Effector memory CD4-positive, alpha-beta T cell (primary cell): ENCODE data around the gene ZBTB44.
"Not testable (repeated sequence)": the region's sequence is repeated elsewhere in the genome, so short reads cannot be mapped to it uniquely, and the experiment has no call there.

Experiments
- DNase-seq, 3 donors: peaks; one replicate each; pipeline ENCODE4 v3.0.0-alpha.2; 2020
- H3K27ac ChIP-seq: 2 replicates; pipeline ENCODE4 v1.7.0; 2013; ENCODE audit warnings: mild to moderate bottlenecking, low read length, moderate library complexity; ENCODE audit not compliant: insufficient read depth, poor library complexity, severe bottlenecking
- H3K27me3 ChIP-seq: replicated peaks from 2 replicates; pipeline ENCODE4 v1.7.0; 2013; ENCODE audit warnings: mild to moderate bottlenecking, low read length; ENCODE audit not compliant: insufficient read depth, control insufficient read depth, poor library complexity, severe bottlenecking
- H3K36me3 ChIP-seq: 2 replicates; pipeline ENCODE4 v1.7.0; 2013; ENCODE audit warnings: mild to moderate bottlenecking, low read length, moderate library complexity; ENCODE audit not compliant: control insufficient read depth, insufficient read depth
- H3K4me1 ChIP-seq: 2 replicates; pipeline ENCODE4 v1.7.0; 2013; ENCODE audit warnings: low read length, mild to moderate bottlenecking; ENCODE audit not compliant: control insufficient read depth, insufficient read depth, poor library complexity, severe bottlenecking
- H3K4me3 ChIP-seq: 2 replicates; pipeline ENCODE4 v1.7.0; 2013; ENCODE audit warnings: low read length, low read depth, mild to moderate bottlenecking; ENCODE audit not compliant: insufficient read depth, poor library complexity, severe bottlenecking
- H3K9me3 ChIP-seq: 2 replicates; pipeline ENCODE4 v1.7.0; 2013; ENCODE audit warnings: mild to moderate bottlenecking, low read length, moderate library complexity; ENCODE audit not compliant: control insufficient read depth

The ZBTB44 gene

DNA sequence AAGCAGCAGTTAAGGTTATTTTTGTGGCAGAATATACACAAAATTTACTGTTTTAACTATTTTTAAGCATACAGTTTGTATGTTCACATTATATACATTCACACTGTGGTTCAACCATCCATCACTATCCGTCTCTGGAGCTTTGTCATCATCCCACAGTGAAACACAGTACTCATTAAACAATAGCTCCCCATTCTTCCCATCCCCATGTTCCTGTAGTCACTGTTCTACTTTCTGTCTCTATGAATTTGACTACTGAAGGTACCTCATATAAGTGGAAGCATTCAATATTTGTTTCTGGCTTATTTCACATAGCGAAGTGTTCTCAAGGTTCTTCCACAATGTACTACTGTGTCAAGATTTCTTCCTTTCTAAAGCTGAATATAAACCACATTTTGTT is 32.6 kb downstream of the ZBTB44 start:
- DNase-seq = no peak
- H3K27ac ChIP-seq = no peak overlapping the region
- no peaks in the 10 kb centered on the region for H3K36me3 ChIP-seq
- H3K4me3 ChIP-seq = no peak overlapping the region
- H3K4me1 ChIP-seq = no peaks in the 10 kb centered on the region
- H3K9me3 ChIP-seq = no peaks in the 10 kb centered on the region
- H3K27me3 ChIP-seq = no peaks in the 10 kb centered on the region

DNA sequence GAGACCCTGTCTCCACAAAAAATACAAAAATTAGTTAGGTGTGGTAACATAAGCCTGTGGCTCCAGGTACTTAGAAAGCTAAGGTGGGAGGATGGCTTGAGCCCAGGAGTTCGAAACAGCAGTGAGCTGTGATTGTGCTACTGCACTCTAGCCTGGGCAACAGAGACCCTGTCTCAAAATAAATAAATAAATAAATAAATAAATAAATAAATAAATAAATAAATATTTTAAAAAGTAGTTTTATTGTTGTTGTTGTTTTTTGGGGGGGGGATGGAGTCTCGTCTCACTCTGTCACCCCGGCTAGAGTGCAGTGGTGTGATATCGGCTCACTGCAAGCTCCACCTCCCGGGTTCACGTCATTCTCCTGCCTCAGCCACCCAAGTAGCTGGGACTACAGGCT is 33.4 kb downstream of the ZBTB44 start:
- not testable (repeated sequence) for H3K36me3 ChIP-seq, H3K27me3 ChIP-seq, H3K27ac ChIP-seq, H3K9me3 ChIP-seq, H3K4me3 ChIP-seq, H3K4me1 ChIP-seq, DNase-seq

DNA sequence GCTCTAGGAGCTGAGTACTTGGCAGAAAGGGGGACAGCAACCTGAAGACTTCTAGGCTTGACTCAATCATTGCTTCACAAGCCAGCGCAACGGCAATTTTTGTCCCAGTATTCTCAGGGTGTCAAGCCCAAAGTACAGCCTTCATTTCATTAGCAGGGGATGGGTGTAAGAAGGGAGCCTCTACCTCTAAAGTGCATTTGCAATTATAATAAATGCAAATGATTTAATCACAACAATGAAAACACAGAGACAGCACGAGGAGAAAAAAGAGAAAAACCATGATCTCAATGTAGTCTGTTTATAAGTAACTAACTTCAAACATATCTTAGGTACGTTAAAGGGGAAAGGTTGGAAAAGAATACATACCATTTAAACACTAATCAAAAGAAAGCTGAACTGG is 34.7 kb downstream of the ZBTB44 start:
- Histone ChIP-seq H3K4me1 (no peaks in the 10 kb centered on the region), H3K9me3 (no peaks in the 10 kb centered on the region), H3K36me3 (no peaks in the 10 kb centered on the region), H3K27me3 (no peaks in the 10 kb centered on the region), H3K4me3 (no peak overlapping the region), H3K27ac (no peak overlapping the region)
- DNase-seq = no peak

DNA sequence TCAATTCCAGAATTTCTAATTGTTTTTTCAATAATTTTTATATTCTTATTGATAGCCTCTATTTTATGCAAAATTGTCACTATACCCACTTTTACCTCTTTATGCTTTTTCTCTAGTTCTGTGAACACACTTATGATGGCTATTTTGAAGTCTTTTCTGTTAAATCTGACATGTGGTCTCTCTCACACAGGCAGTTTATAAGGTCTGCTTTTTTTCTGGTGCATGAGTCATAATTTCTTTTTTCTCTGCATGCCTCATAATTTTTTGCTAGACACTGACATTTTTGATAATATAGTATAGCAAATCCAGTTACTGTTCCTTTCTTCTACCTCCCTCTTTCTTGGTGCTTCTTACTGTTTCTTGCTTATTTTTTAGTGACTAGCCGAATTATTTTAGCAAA is 36.0 kb downstream of the ZBTB44 start:
- H3K36me3 ChIP-seq = no peaks in the 10 kb centered on the region
- no peak overlapping the region for H3K4me3 ChIP-seq
- H3K27me3 ChIP-seq = no peaks in the 10 kb centered on the region
- H3K27ac ChIP-seq = no peak overlapping the region
- H3K4me1 ChIP-seq = no peaks in the 10 kb centered on the region
- H3K9me3 ChIP-seq = no peaks in the 10 kb centered on the region
- no peak for DNase-seq

DNA sequence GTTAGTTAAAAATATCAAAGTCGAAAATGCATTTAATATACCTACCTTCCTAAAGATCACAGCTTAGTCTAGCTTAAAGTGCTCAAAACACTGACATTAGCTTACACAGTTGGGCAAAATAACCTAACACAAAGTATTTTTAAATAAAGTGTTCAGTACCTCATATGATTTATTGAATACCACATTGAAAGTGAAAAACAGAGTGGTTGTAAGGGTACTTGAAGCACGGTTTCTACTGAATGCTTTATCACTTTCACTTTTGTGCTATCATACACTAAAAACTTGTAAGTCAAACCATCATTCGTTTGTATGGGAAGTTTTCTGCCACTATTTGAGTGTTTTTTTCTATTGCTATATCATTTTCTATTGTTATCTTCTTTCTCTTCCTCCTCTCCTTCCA is 36.6 kb downstream of the ZBTB44 start:
- Histone ChIP-seq H3K36me3 (no peaks in the 10 kb centered on the region), H3K27ac (no peak overlapping the region), H3K4me3 (no peak overlapping the region), H3K4me1 (no peaks in the 10 kb centered on the region), H3K27me3 (no peaks in the 10 kb centered on the region), H3K9me3 (no peaks in the 10 kb centered on the region)
- DNase-seq = no peak

DNA sequence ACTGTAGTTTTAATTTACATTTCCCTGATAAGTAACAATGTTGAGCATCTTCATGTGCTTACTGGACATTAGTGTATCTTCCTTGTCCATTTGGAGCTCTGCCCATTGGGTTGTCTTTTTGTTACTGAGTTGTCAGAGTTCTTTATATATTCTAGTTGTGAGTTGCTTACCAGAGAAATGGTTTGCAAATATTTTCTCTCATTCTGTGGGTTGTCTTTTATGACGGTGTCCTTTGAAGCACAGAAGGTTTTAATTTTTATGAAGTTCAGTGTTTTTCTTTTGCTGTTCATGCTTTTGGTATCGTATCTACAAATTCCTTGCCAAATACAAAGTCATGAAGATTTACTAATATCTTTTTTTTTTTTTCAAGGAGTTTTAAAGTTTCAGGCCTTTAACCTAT is 42.4 kb downstream of the ZBTB44 start:
- Histone ChIP-seq H3K27me3 (no peaks in the 10 kb centered on the region), H3K9me3 (no peaks in the 10 kb centered on the region), H3K4me1 (no peaks in the 10 kb centered on the region), H3K4me3 (no peak overlapping the region), H3K27ac (no peak overlapping the region), H3K36me3 (no peaks in the 10 kb centered on the region)
- no peak for DNase-seq

DNA sequence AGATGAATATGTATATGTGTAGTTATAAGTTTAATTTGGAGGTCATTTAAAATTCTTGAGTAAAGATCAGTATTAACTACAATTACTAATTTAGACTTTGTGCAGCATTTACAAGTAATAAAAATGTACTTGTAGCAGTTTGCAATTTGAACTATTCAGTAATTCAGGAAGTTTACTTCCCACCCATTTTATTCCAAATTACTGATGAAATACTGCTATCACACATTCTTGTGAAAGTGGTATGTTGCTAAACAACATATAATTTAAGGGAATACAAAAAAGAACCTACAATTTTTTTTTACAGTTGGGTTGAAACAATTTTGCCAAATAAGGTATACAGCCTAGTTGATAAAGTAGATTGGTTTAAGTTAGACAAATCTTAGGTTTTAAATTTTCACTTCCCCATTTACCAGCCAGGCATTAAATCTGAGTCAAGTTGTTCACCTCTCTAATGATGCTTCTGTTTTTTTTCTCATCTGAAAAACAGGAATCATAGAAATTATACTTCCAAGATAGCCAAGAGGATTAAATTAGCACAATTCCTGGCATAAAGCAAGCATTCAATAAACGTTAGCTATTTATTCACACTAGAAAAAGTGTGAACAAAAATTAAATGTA is 45.3 kb downstream of the ZBTB44 start:
- Histone ChIP-seq H3K4me1 (no peaks in the 10 kb centered on the region), H3K27me3 (no peaks in the 10 kb centered on the region), H3K9me3 (no peaks in the 10 kb centered on the region), H3K27ac (no peak overlapping the region), H3K36me3 (no peaks in the 10 kb centered on the region), H3K4me3 (no peak overlapping the region)
- DNase-seq = no peak

DNA sequence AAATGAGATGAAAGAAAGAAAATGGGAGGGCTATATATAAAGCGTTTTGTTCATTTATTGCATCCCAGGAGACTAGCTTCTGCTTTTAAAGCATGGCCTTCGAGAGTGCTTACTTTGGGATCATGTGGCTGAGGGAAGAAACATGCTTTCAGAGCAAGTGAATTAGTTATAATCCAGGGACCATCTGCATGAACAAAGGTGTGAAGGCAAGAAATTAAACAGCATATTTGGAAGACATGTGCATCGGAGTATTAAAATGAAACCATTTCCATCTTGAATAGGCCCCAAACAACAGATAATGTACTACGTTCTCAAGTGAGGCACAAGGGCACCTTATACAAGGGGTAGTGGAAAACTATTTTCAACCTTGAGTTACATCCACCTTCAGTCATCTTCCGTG is 51.4 kb downstream of the ZBTB44 start:
- Histone ChIP-seq H3K27ac (no peak overlapping the region), H3K27me3 (no peaks in the 10 kb centered on the region), H3K36me3 (peaks cover 4% of the 10 kb centered on the region), H3K9me3 (no peaks in the 10 kb centered on the region), H3K4me3 (no peak overlapping the region), H3K4me1 (no peaks in the 10 kb centered on the region)
- no peak for DNase-seq

DNA sequence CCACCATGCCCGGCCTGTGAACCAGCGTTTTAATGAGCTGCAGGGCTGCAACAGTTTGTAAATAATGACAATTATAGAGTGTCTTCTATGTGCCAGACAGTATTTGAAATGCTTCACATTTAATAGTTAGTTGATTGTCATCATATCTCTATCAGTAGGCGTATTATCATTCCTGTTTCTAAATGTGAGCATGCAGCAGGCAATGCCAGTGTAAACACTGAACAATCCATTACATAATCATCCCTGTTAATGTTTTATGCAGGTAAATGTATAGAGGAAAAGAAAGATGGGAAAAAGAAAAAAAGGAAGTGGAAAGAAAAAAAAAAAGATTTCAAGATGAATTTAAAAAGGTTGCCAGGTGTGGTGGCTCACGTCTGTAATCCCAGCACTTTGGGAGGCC is 52.3 kb downstream of the ZBTB44 start:
- DNase-seq = no peak
- Histone ChIP-seq H3K9me3 (no peaks in the 10 kb centered on the region), H3K36me3 (peaks cover 4% of the 10 kb centered on the region), H3K4me1 (no peaks in the 10 kb centered on the region), H3K4me3 (no peak overlapping the region), H3K27ac (no peak overlapping the region), H3K27me3 (no peaks in the 10 kb centered on the region)

DNA sequence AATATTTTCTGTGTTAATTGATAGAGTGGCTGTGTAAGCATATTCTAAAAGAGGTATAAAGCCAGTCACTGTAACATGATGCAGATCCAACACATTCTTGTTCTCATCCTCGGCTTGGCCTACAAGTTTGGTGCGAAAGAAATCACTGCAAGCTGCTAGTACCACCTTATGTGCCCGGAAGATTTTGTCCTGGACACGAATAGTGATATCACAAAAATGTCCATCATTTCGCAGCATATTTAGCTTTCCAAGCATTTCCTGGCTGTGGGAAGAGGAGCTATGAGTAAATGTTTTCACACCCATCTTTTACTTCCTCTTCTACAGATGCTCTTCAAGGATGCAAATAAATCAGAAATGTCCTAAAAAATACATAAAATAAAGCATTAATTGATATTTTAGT is 53.1 kb downstream of the ZBTB44 start:
- no peaks in the 10 kb centered on the region for H3K9me3 ChIP-seq
- DNase-seq = no peak
- no peaks in the 10 kb centered on the region for H3K27me3 ChIP-seq
- no peak overlapping the region for H3K27ac ChIP-seq
- no peak overlapping the region for H3K4me3 ChIP-seq
- peaks cover 4% of the 10 kb centered on the region for H3K36me3 ChIP-seq
- H3K4me1 ChIP-seq = no peaks in the 10 kb centered on the region

DNA sequence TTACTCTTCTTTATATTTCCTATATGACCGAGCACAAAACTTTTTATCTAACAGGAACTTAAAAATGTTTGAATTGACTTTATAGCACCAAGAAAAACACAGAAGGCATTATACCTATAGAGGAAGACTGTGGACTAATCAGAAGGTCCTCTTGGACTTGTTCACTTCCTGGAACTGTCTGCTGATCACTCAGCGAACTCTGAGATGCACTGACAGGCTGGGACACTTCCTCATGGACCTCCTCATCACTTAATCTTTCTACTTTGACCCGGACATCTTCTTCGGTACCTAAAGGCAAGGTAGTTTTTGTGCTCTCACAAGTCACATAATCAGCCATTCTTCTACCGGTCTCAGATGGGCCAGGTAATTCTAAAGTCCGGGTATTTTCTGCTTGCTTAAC is 54.0 kb downstream of the ZBTB44 start:
- H3K4me3 ChIP-seq = no peak overlapping the region

More for the DNA sequence above, 54.0 kb downstream of the ZBTB44 start:
- H3K36me3 ChIP-seq = peaks cover 4% of the 10 kb centered on the region
- H3K27ac ChIP-seq = no peak overlapping the region
- H3K9me3 ChIP-seq = no peaks in the 10 kb centered on the region
- H3K4me1 ChIP-seq = no peaks in the 10 kb centered on the region
- no peak for DNase-seq
- H3K27me3 ChIP-seq = no peaks in the 10 kb centered on the region
